HG03060 (cell line): ENCODE results near the gene SKAP1.
A peak's percentile ranks its signal among the peaks of the same experiment; 100 is the strongest.
"Not testable (repeated sequence)": the region's sequence is repeated elsewhere in the genome, so short reads cannot be mapped to it uniquely, and the experiment has no call there.

Experiments used
- ATAC-seq: cut with Tn5 transposase; IDR thresholded peaks from one replicate; pipeline ENCODE4 v1.9.1; 2021; ENCODE audit warnings: low read depth, moderate number of reproducible peaks; ENCODE audit not compliant: unreplicated experiment

The SKAP1 gene

GRCh38 chr17:48451489-48451888, 21.5 kb upstream of the SKAP1 start:
- ATAC-seq = no peak

DNA sequence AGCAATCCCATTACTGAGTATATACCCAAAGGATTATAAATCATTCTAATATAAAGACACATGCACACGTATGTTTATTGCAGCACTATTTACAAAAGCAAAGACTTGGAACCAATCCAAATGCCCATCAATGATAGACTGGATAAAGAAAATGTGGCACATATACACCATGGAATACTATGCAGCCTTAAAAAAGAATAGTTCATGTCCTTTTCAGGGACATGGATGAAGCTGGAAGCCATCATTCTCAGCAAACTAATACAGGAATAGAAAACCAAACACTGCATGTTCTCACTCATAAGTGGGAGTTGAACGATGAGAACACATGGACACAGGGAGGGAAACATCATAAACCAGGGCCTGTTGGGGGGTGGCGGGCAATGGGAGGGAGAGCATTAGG, 19.3 kb upstream of the SKAP1 start:
- not testable (repeated sequence) for ATAC-seq

DNA sequence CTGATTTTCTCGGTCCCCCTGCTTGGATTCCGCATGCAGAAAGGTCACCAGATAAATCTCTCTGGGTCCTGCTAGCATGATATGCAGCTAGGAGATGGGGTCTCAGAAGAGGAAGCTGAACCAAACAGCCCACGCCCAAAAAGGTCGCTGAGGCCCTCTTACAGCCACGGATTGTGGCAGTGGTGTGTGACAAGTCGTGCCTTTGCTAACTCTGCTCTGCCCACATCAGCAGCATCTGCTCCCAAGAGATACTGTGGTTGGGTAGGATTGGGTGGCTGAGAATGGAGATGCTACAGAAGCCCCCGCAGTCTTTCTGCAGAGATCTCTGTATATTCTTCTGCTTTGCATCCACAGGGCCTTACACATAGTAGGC, 15.2 kb upstream of the SKAP1 start:
- ATAC-seq = no peak

GRCh38 chr17:48444516-48445247, 14.7 kb upstream of the SKAP1 start:
- no peak for ATAC-seq

- no peak for ATAC-seq
Measured at GRCh38 chr17:48443712-48444111, 13.7 kb upstream of the SKAP1 start.

DNA sequence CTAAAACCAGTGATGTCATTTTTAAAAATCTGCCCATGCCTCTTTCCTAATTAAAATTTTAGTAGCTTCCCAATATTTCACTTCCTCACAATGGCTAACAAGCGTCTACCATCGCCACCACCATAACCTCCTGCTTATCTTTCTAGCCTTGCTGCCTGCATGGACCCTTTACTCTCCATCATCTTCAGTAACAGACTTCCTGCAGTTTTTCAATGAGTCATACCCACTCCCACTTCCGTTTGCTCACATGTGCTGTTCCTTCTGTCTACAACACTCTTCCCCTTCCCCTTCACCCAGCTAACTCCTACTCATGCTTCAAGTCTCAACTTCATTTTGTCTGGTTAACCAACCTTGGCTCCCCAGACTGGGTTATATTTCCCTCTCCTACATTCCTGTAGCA, 12.8 kb upstream of the SKAP1 start:
- ATAC-seq = no peak

DNA sequence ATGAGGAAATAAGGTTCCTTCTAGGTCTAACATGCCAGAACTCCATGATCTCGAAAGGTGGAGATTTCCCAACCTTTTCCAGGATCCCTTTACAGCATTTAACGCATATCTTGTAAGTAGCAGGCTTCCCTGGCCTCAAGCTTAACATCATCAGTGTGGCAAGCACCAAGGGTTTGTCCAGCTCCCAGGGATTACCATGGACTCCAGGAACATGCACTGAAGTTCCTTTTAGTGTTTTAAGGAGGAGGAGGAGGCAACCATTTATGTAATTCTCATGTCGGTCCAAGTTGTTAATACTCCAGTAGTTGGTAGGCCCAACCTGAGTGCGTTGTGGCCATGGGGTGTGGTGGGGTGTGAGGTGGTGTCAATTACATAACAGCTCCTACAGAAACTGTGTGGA, 11.8 kb upstream of the SKAP1 start:
- no peak for ATAC-seq

GRCh38 chr17:48441231-48441711, 11.3 kb upstream of the SKAP1 start:
- ATAC-seq = peak; percentile 54

DNA sequence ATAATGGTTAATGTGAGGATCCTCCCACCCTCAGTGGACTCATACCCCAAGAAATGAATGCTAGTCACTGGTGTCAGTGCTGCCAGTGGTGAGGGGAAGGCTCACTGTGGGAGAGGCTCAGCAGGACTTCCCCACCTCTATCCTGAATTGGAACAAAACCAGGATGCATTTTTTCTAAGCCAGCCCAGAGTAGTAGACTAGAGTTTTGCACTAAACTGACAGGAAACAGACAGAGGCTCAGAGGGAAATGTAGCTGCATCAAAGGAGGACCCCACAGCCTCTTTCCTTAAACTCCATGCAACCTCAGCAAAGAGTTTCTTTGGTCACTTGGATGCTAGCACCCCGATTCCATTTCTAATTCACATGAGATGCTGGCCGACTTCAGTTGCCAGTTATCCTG, 10.7 kb upstream of the SKAP1 start:
- ATAC-seq = no peak

- ATAC-seq = no peak
Measured at GRCh38 chr17:48439875-48440505, 10.0 kb upstream of the SKAP1 start.

DNA sequence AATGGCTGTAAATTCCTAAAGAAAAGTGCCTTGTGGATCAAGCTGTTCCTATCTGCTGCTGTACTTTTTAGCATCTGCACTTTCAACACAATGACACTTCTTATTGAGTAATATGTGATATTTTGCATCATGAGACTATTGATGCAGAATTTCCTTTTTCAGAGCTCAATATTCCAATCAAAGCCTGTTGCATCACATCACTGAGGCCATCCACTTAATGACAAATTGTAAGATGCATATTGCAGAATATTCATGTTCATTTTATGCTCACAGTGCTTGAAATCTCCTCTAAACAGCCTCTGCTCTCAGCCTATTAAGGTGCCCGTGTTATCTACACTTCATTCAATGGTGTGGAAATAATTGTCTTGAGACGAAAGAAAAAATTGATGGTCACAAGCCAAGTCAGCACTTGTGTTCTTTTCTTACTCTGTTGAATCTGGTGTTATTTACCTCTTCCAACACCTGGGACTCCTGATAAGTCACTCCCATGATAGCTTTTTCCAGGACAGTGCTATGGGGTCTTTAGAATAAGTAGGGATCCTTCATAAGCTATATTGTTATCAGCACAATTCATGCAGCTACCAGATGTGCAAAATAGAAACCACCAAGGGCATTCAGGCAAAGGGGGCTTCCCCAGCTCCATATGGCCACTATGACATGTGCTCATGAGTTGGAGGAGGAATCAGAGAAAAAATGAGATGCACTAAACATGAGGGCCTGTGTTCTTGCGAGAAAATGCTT, 9.3 kb upstream of the SKAP1 start:
- ATAC-seq = no peak

DNA sequence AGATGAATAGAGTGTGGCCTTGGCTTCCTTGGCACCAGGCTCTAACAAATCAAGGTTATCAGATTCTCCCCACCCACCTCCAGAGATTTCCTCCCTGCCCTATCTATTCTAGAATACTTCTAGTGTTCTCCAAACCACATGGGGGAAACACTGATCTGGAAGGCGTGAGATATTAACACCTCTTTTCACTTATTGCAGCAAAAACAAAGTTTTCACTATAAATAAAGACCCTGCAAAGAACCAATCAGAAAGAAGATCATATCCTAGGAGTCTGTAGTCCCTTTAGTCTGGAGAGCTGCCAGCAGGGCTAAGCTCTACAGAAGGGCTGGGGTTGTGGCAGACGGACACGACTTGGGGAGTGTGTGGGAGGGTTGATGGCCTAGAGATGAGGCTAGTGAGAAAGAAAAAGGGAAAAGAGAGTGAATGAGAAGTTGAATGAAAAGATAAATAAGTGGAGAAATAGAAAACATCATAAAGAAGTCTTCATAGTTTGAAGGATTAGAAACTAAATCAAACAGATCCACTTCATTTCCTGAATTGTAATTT, 8.6 kb upstream of the SKAP1 start:
- ATAC-seq = no peak

- ATAC-seq = no peak
Measured at GRCh38 chr17:48433896-48434295, 3.9 kb upstream of the SKAP1 start.

GRCh38 chr17:48432820-48433775, 3.1 kb upstream of the SKAP1 start:
- ATAC-seq = no peak

DNA sequence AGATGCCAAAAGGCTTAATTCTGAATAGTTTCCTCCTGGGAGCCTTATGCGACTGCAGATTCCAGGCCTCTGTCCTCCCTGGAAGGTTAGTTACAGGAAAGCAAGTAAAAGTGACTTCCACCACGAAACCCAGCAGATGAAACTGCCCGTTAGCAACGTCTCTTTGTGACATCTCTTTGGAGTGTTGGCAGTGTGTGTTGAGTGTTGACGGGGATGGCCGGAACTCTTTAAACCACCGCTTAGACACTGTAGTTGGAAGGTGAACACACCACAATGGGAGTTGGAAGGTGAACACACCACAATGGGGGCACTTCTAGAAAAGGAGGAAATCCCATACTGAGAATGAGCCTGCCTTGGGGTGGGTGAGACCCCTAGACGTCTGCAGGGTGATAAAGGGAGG, 858 bp downstream of the SKAP1 start:
- no peak for ATAC-seq

GRCh38 chr17:48427598-48427997, 2.4 kb downstream of the SKAP1 start:
- ATAC-seq = no peak

- no peak for ATAC-seq
Measured at GRCh38 chr17:48426761-48427500, 3.1 kb downstream of the SKAP1 start.

DNA sequence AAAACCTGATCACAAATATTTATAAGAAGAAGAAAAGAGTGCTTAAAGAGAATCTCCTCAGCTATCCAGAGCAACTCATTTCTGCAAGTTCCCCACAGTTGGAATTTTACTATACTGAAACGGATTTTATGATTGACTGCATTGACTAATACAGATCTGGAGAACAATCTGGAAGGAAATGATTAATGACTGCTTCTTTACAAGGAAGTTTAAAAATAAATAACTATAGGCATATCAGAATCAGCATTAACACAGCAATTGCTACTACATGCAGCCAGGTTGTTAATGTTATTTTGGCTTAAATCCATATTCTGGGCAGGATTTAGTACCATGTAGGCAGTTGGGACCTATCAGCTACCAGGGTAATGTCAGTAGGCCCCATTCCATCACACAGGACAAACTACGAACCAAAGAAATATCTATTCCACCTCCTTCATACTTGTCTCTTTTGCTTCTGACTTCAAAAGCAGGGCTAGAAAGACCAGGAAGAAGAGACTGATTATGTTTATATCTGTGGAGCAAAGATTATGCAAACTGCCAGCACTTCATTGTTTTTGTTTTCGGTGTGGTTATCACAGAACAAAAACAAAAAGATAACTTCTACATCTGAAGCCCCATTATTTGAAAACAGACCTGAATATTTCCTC, 3.9 kb downstream of the SKAP1 start:
- no peak for ATAC-seq

GRCh38 chr17:48422060-48422459, 8.0 kb downstream of the SKAP1 start:
- not testable (repeated sequence) for ATAC-seq
